Endothelial cell of umbilical vein (primary cell): ENCODE results near the gene ACADVL. TPM values are rescaled to one million over a fixed set of nuclear protein-coding genes. Genes with fewer than 3 reads are reported as not detected.

ENCODE experiments used
- BruUV-seq: library from RNA; stranded (reverse); fragments of 400-500 nt; replicated peaks from 2 replicates; lab custom pipeline; 2021; lab: Mats Ljungman, UMichigan
- CTCF ChIA-PET: fragments of 300-600, 350-600 bp; sonication (Branson Sonifier 250); formaldehyde crosslinking; loops from one replicate; lab custom pipeline; 2021; ENCODE audit warnings: antibody characterized with exemption, inconsistent platforms; lab: Charles Lee
- POLR2A ChIA-PET: fragments of 300-600, 350-600 bp; sonication (Branson Sonifier 250); formaldehyde crosslinking; loops from one replicate; lab custom pipeline; 2021; ENCODE audit warnings: antibody characterized with exemption, inconsistent platforms; lab: Charles Lee
- DNase-seq: peaks from one replicate; pipeline ENCODE4 v3.0.0-alpha.2; 2011; ENCODE audit warnings: low read depth, low spot score
- FAIRE-seq: peaks from 2 replicates; lab custom pipeline; 2011; peaks lifted over from hg19 to GRCh38; lab: Jason Lieb, UNC
- H2AFZ ChIP-seq: 2 replicates; pipeline ENCODE4 v1.6.0; 2012; ENCODE audit warnings: low read depth, low read length, control low read depth, inconsistent platforms
- H3K27ac ChIP-seq: 2 replicates; pipeline ENCODE4 v1.5.1; 2011; ENCODE audit warnings: low read depth, mild to moderate bottlenecking, control low read depth, low read length, moderate library complexity; ENCODE audit not compliant: insufficient read depth
- H3K27me3 ChIP-seq, 2 experiments: 2 replicates each; pipeline versions ENCODE4 v1.6.0 to v1.6.1; 2011; ENCODE audit warnings: low read length in 2 of 2, mixed read lengths in 1 of 2; ENCODE audit not compliant: control insufficient read depth in 2 of 2, insufficient read depth in 2 of 2
- H3K36me3 ChIP-seq, 2 experiments: 2 replicates in 1 of 2; 3 replicates in 1 of 2; pipeline ENCODE4 v1.5.1; 2011; ENCODE audit warnings: low read length in 2 of 2, mild to moderate bottlenecking in 1 of 2, moderate library complexity in 1 of 2; ENCODE audit not compliant: control insufficient read depth in 2 of 2, insufficient read depth in 2 of 2; ENCODE audit errors: extremely low read depth in 1 of 2
- H3K4me1 ChIP-seq: 3 replicates; pipeline ENCODE4 v1.5.1; 2011; ENCODE audit warnings: mild to moderate bottlenecking, low read length; ENCODE audit not compliant: control insufficient read depth, insufficient read depth; ENCODE audit errors: extremely low read depth
- H3K4me2 ChIP-seq: 2 replicates; pipeline ENCODE4 v1.6.1; 2011; ENCODE audit warnings: low read length, control low read depth, mixed read lengths; ENCODE audit not compliant: insufficient read depth
- H3K4me3 ChIP-seq, 3 experiments: fragments of 200-600 bp in 1 of 3; sonication (generic), shearing (Covaris generic) in 1 of 3; replicated peaks in 1 of 3; 2 replicates each; pipeline ENCODE4 v1.5.1; 2011 to 2016; ENCODE audit warnings: control low read depth in 3 of 3, low read length in 3 of 3, mild to moderate bottlenecking in 2 of 3, inconsistent platforms in 1 of 3, low read depth in 1 of 3, moderate library complexity in 1 of 3; ENCODE audit not compliant: insufficient read depth in 1 of 3
- H3K79me2 ChIP-seq: 2 replicates; pipeline ENCODE4 v1.6.0; 2012; ENCODE audit warnings: low read length, inconsistent platforms; ENCODE audit not compliant: control insufficient read depth, insufficient read depth
- H3K9ac ChIP-seq: replicated peaks from 2 replicates; pipeline ENCODE3; 2011; ENCODE audit warnings: low read length, control low read depth; ENCODE audit not compliant: insufficient read depth; ENCODE audit errors: extremely low read depth
- H3K9me1 ChIP-seq: replicated peaks from 3 replicates; pipeline ENCODE4 v1.6.0; 2011; ENCODE audit warnings: mild to moderate bottlenecking, low read length; ENCODE audit not compliant: control insufficient read depth, insufficient read depth; ENCODE audit errors: extremely low read depth
- H3K9me3 ChIP-seq: replicated peaks from 2 replicates; pipeline ENCODE4 v1.5.1; 2012; ENCODE audit warnings: low read length, inconsistent platforms; ENCODE audit not compliant: control insufficient read depth, insufficient read depth
- H4K20me1 ChIP-seq: replicated peaks from 2 replicates; pipeline ENCODE3; 2011; ENCODE audit warnings: mild to moderate bottlenecking, low read length; ENCODE audit not compliant: control insufficient read depth, insufficient read depth; ENCODE audit errors: extremely low read depth
- EZH2 ChIP-seq: IDR thresholded peaks from 2 replicates; pipeline ENCODE4 v1.6.1; 2012; ENCODE audit warnings: borderline replicate concordance, low read depth, mild to moderate bottlenecking, moderate library complexity, low read length, inconsistent platforms; ENCODE audit not compliant: severe bottlenecking
- FOS ChIP-seq: IDR thresholded peaks from 2 replicates; pipeline ENCODE4 v1.6.1; 2011; ENCODE audit warnings: mild to moderate bottlenecking, low read length, moderate library complexity, borderline replicate concordance; ENCODE audit not compliant: insufficient read depth
- GATA2 ChIP-seq: IDR thresholded peaks from 2 replicates; pipeline ENCODE4 v1.7.0; 2011; ENCODE audit warnings: low read depth, mild to moderate bottlenecking, moderate library complexity, mixed read lengths, low read length; ENCODE audit not compliant: insufficient read length, insufficient read depth
- JUN ChIP-seq: IDR thresholded peaks from 2 replicates; pipeline ENCODE4 v1.6.1; 2011; ENCODE audit warnings: borderline replicate concordance, low read depth; ENCODE audit not compliant: insufficient read length, insufficient read depth
- MYC ChIP-seq: IDR thresholded peaks from one replicate; pipeline ENCODE4 v1.6.1; 2011; ENCODE audit warnings: mild to moderate bottlenecking, low read depth, low read length
- POLR2A ChIP-seq: IDR thresholded peaks from 2 replicates; pipeline ENCODE4 v1.6.1; 2012; ENCODE audit warnings: low read depth, mild to moderate bottlenecking, control low read depth, low read length
- POLR2AphosphoS5 ChIP-seq: IDR thresholded peaks from 2 replicates; pipeline ENCODE4 v1.6.1; 2012; ENCODE audit warnings: low read depth, mild to moderate bottlenecking, control low read depth, low read length, moderate library complexity; ENCODE audit not compliant: insufficient read depth
- dilution Hi-C: fragments of 300-500 bp; cut with MboI; formaldehyde crosslinking; loops from one replicate; pipeline ENCODE4 v1.15.0; 2019; ENCODE audit warnings: low sequenced_read_pairs; ENCODE audit not compliant: extremely low pct_ligation_motif_present
- intact Hi-C: fragments of 100-400 bp; cut with micrococcal nuclease; formaldehyde crosslinking; loops from one replicate; pipeline ENCODE4 v1.10.0; 2022
- polyA plus RNA-seq, 4 experiments: library from polyadenylated mRNA; depleted of rRNA in 3 of 4; stranded (reverse) in 3 of 4; unstranded in 1 of 4; fragments of >200 nt; gene quantifications; 2 replicates each; pipeline versions ENCODE4 v1.2.1 to v1.2.3, GENCODE V29; 2011 to 2012; ENCODE audit warnings: missing spikeins in 1 of 4
- total RNA-seq: library from RNA; stranded (reverse); gene quantifications from 2 replicates; pipeline ENCODE4 v1.2.3, GENCODE V29; 2021
- TF ChIP-seq, protein P1 (sequence below), 2 donors: IDR thresholded peaks; 1 replicate in 1 of 2; 2 replicates in 1 of 2; pipeline ENCODE4 v1.5.1; 2011; ENCODE audit warnings: low read length in 2 of 2, mild to moderate bottlenecking in 2 of 2, moderate library complexity in 2 of 2, control low read depth in 1 of 2, inconsistent platforms in 1 of 2, low read depth in 1 of 2; ENCODE audit not compliant: insufficient read depth in 1 of 2; ENCODE audit errors: extremely low read depth in 1 of 2
- TF ChIP-seq, protein P2 (sequence below): IDR thresholded peaks from 2 replicates; pipeline ENCODE4 v1.6.1; 2011; ENCODE audit not compliant: insufficient read depth, insufficient read length

ACADVL gene
- total and polyA plus RNA-seq, 2 donors (not counting 3 experiments of a cell fraction or from before 2014, with no cell fraction given): 308 to 376 TPM

DNA sequence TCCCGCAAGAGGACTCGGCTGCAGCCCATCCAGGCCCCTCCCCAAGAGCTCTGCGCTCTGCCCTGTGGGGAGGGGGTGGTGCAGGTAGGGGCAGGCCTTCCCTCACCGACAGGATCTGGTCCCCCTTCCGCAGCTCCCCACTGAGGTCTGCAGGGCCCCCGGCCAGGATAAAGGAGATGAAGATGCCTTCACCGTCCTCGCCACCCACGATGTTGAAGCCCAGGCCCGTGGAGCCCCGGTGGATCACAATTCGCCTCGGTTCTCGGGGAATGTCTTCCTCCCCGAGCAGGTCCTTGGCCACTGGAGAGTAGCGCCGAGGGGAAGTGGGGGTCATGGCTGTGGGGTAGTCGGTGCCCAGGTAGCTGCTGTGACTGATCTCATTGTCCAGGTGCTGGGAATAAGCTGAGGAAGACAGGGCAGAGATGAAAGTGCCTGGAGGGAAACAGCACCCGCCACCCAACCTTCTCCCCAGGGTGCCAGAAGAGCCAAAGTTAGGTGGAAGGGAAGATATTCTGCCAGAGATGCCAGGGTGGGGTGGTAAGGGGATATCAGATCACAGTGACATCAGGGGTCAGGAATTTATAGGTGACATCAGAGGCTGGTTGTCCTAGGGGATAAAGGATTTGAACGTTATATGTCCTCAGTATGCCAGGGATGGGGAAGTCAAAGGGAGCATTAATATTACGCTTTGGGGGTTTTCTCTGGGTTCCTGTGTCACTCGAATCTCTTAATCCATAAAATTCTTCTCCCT is 22.9 kb upstream of the ACADVL start:
- Histone ChIP-seq H3K79me2 (no peaks in the 10 kb centered on the region), H2AFZ (no peak overlapping the region), H4K20me1 (no peaks in the 10 kb centered on the region), H3K4me3 (no peak overlapping the region), H3K36me3 (peaks cover 2 to 29% of the 10 kb centered on the region in 2 experiments), H3K27me3 (no peaks in the 10 kb centered on the region), H3K27ac (no peak overlapping the region), H3K9me1 (no peaks in the 10 kb centered on the region), H3K4me1 (no peaks in the 10 kb centered on the region), H3K9ac (no peak overlapping the region), H3K4me2 (no peak overlapping the region), H3K9me3 (no peaks in the 10 kb centered on the region)
- dilution Hi-C loops: no loop called here
- no peak for FAIRE-seq
- no TSS peak for BruUV-seq
- no peak for DNase-seq
- POLR2A ChIA-PET: no interaction called here
- CTCF ChIA-PET: no interaction called here
- intact Hi-C loops: no loop called here
- TF ChIP-seq EZH2: no peak
- TF ChIP-seq, protein P1, sequence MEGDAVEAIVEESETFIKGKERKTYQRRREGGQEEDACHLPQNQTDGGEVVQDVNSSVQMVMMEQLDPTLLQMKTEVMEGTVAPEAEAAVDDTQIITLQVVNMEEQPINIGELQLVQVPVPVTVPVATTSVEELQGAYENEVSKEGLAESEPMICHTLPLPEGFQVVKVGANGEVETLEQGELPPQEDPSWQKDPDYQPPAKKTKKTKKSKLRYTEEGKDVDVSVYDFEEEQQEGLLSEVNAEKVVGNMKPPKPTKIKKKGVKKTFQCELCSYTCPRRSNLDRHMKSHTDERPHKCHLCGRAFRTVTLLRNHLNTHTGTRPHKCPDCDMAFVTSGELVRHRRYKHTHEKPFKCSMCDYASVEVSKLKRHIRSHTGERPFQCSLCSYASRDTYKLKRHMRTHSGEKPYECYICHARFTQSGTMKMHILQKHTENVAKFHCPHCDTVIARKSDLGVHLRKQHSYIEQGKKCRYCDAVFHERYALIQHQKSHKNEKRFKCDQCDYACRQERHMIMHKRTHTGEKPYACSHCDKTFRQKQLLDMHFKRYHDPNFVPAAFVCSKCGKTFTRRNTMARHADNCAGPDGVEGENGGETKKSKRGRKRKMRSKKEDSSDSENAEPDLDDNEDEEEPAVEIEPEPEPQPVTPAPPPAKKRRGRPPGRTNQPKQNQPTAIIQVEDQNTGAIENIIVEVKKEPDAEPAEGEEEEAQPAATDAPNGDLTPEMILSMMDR (IDR thresholded peaks at IDR 0.05; ENCODE audit: extremely low read depth in 1 of 2, insufficient read depth in 1 of 2, low read depth in 1 of 2, low read length in 2 of 2): no peak
- no peak for TF ChIP-seq MYC
- no peak for TF ChIP-seq FOS
- no peak for TF ChIP-seq POLR2AphosphoS5
- TF ChIP-seq GATA2: no peak
- no peak for TF ChIP-seq JUN
- no peak for TF ChIP-seq POLR2A
- TF ChIP-seq, protein P2, sequence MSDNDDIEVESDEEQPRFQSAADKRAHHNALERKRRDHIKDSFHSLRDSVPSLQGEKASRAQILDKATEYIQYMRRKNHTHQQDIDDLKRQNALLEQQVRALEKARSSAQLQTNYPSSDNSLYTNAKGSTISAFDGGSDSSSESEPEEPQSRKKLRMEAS: no peak
